Heart left ventricle (tissue), 13 donors: Measurements from ENCODE around the gene ELMOD1.

Experiments used
- POLR2A ChIP-seq, 2 donors: fragments of 450-650 bp; IDR thresholded peaks; one replicate each; pipeline ENCODE4 v1.6.1; 2017; ENCODE audit warnings: antibody characterized with exemption in 2 of 2, mild to moderate bottlenecking in 2 of 2, moderate library complexity in 2 of 2
- TF ChIP-seq, protein P1 (sequence below), 12 donors: fragments of 200-600 bp; sonication (generic) in 4 of 12; IDR thresholded peaks; one replicate each; pipeline versions ENCODE4 v1.5.0 to v1.8.0; 2018 to 2022; ENCODE audit warnings: antibody characterized with exemption in 12 of 12, mild to moderate bottlenecking in 5 of 12
- donor health status: ischemic (EF 13 %, LVEDD 7.1; RV severe dilation, severe dysfunction).
- donor health status: DM: no; HTN: yes; CAD: no.
- donor health status: DM: no; HTN: no; CAD: no.
- donor health status: ischemic (EF 25% LVEDD 6.9; RV normal size, moderate dysfunction).
- donor health status: ischemic (EF 25% LVEDD 5.7; RV mildly dilated, moderate dysfunction).
- donor health status: ischemic (EF 35%, LVEDD 5.7; RV mildly dilated, moderate dysfunction).
- donor health status: nonischemic (EF 11% LVEDD 7.7; RV severe dilation, severe dysfunction).
- donor health status: DM: yes; HTN: yes; CAD: no.
- donor health status: PGD.
- donor health status: ischemic (EF 29% LVEDD 5.4; RV normal size, mild dysfunction).
- donor health status: nonischemic (EF 23%, LVEDD 6.1; RV moderate dilation, normal function).

- TF ChIP-seq POLR2A (IDR thresholded peaks at IDR 0.05) = no peak
- TF ChIP-seq, protein P1, sequence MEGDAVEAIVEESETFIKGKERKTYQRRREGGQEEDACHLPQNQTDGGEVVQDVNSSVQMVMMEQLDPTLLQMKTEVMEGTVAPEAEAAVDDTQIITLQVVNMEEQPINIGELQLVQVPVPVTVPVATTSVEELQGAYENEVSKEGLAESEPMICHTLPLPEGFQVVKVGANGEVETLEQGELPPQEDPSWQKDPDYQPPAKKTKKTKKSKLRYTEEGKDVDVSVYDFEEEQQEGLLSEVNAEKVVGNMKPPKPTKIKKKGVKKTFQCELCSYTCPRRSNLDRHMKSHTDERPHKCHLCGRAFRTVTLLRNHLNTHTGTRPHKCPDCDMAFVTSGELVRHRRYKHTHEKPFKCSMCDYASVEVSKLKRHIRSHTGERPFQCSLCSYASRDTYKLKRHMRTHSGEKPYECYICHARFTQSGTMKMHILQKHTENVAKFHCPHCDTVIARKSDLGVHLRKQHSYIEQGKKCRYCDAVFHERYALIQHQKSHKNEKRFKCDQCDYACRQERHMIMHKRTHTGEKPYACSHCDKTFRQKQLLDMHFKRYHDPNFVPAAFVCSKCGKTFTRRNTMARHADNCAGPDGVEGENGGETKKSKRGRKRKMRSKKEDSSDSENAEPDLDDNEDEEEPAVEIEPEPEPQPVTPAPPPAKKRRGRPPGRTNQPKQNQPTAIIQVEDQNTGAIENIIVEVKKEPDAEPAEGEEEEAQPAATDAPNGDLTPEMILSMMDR (IDR thresholded peaks at IDR 0.05) = no peak
Measured at GRCh38 chr11:107679255-107680024, 88.5 kb downstream of the ELMOD1 start.
